Neural cell (in vitro differentiated cells): ENCODE data around the gene DAND5. TPM values are rescaled to one million over a fixed set of nuclear protein-coding genes. Genes with fewer than 3 reads are reported as not detected.

Experiments used
- H2AFZ ChIP-seq: fragments of 200-600, 300-800 bp; sonication (generic), shearing (Covaris generic); 2 replicates; pipeline ENCODE4 v1.6.0; 2014; ENCODE audit warnings: low read depth, mild to moderate bottlenecking, antibody characterized with exemption, low read length, moderate library complexity
- H3F3A ChIP-seq: fragments of 200-600 bp; shearing (Covaris generic); 2 replicates; pipeline ENCODE4 v1.6.1; 2016; ENCODE audit warnings: mild to moderate bottlenecking, moderate library complexity, mixed read lengths, antibody characterized with exemption, low read length; ENCODE audit not compliant: insufficient read depth, poor library complexity, severe bottlenecking
- H3K27ac ChIP-seq: fragments of 200-600, 300-800 bp; sonication (generic), shearing (Covaris generic); 2 replicates; pipeline ENCODE4 v1.5.1; 2014; ENCODE audit warnings: mild to moderate bottlenecking, low read length, moderate library complexity
- H3K27me3 ChIP-seq: fragments of 300-800, 200-600 bp; sonication (generic), shearing (Covaris generic); 2 replicates; pipeline ENCODE4 v1.6.0; 2014; ENCODE audit warnings: mild to moderate bottlenecking, low read depth, low read length, moderate library complexity; ENCODE audit not compliant: insufficient read depth
- H3K36me3 ChIP-seq: fragments of 300-800, 200-600 bp; sonication (generic), shearing (Covaris generic); 2 replicates; pipeline ENCODE4 v1.5.1; 2014; ENCODE audit warnings: mild to moderate bottlenecking, antibody characterized with exemption, low read length, moderate library complexity; ENCODE audit not compliant: insufficient read depth
- H3K4me2 ChIP-seq: fragments of 300-800, 200-600 bp; sonication (generic), shearing (Covaris generic); 2 replicates; pipeline ENCODE4 v1.6.0; 2014; ENCODE audit warnings: mild to moderate bottlenecking, low read length
- H3K4me3 ChIP-seq: fragments of 300-800, 200-600 bp; sonication (generic), shearing (Covaris generic); 2 replicates; pipeline ENCODE4 v1.5.1; 2014; ENCODE audit warnings: mild to moderate bottlenecking, low read length, moderate library complexity
- H3K79me2 ChIP-seq: fragments of 200-600 bp; shearing (Covaris generic); replicated peaks from 2 replicates; pipeline ENCODE4 v1.6.0; 2014; ENCODE audit warnings: mild to moderate bottlenecking, low read length, moderate library complexity; ENCODE audit not compliant: insufficient read depth
- H3K9ac ChIP-seq: fragments of 300-800, 200-600 bp; sonication (generic), shearing (Covaris generic); 2 replicates; pipeline ENCODE4 v1.6.1; 2016; ENCODE audit warnings: mild to moderate bottlenecking, low read length, mixed read lengths
- H3K9me2 ChIP-seq: fragments of 200-600 bp; shearing (Covaris generic); 2 replicates; pipeline ENCODE4 v1.6.1; 2016; ENCODE audit warnings: mild to moderate bottlenecking, low read length, mixed read lengths; ENCODE audit not compliant: insufficient read depth
- H3K9me3 ChIP-seq: fragments of 200-600, 300-800 bp; sonication (generic), shearing (Covaris generic); 2 replicates; pipeline ENCODE4 v1.6.1; 2016; ENCODE audit warnings: mild to moderate bottlenecking, mixed run types, low read length, moderate library complexity, mixed read lengths
- H4K20me1 ChIP-seq: fragments of 200-600 bp; shearing (Covaris generic); 2 replicates; pipeline ENCODE4 v1.6.1; 2016; ENCODE audit warnings: mild to moderate bottlenecking, mixed run types; ENCODE audit not compliant: insufficient read depth
- EP300 ChIP-seq: fragments of 450-650 bp; conservative IDR thresholded peaks from 2 replicates; pipeline ENCODE4 v1.6.1; 2014; ENCODE audit warnings: antibody characterized with exemption, mild to moderate bottlenecking, moderate library complexity; ENCODE audit not compliant: poor library complexity, severe bottlenecking
- EZH2 ChIP-seq: fragments of 200-600, 300-800 bp; shearing (Covaris generic), sonication (generic); IDR thresholded peaks from 2 replicates; pipeline ENCODE4 v1.6.1; 2014; ENCODE audit warnings: antibody characterized with exemption, low read length, borderline replicate concordance, mild to moderate bottlenecking; ENCODE audit not compliant: insufficient read depth, poor library complexity, severe bottlenecking
- MXI1 ChIP-seq: fragments of 450-650 bp; conservative IDR thresholded peaks from 2 replicates; pipeline ENCODE4 v1.6.1; 2014; ENCODE audit warnings: antibody characterized with exemption, mild to moderate bottlenecking; ENCODE audit not compliant: poor library complexity, severe bottlenecking
- POLR2AphosphoS5 ChIP-seq: IDR thresholded peaks from 2 replicates; pipeline ENCODE4 v1.6.1; 2012
- RAD21 ChIP-seq: fragments of 450-650 bp; conservative IDR thresholded peaks from 2 replicates; pipeline ENCODE4 v1.6.1; 2014; ENCODE audit warnings: antibody characterized with exemption, mild to moderate bottlenecking, moderate library complexity
- SMC3 ChIP-seq: fragments of 450-650 bp; conservative IDR thresholded peaks from 2 replicates; pipeline ENCODE4 v1.6.1; 2014; ENCODE audit warnings: antibody characterized with exemption, mild to moderate bottlenecking, moderate library complexity; ENCODE audit not compliant: poor library complexity
- TAF1 ChIP-seq: IDR thresholded peaks from 2 replicates; pipeline ENCODE4 v1.6.1; 2012; ENCODE audit warnings: low read depth
- polyA plus RNA-seq: library from polyadenylated mRNA; depleted of rRNA; stranded (reverse); fragments of >200 nt; gene quantifications from 2 replicates; pipeline ENCODE4 v1.2.3, GENCODE V29; 2014
- TF ChIP-seq, protein P1 (sequence below): fragments of 450-650 bp; IDR thresholded peaks from 2 replicates; pipeline ENCODE4 v1.5.1; 2014; ENCODE audit warnings: antibody characterized with exemption, mild to moderate bottlenecking, moderate library complexity; ENCODE audit not compliant: poor library complexity, severe bottlenecking
- TF ChIP-seq, protein P2 (sequence below): IDR thresholded peaks from 2 replicates; pipeline ENCODE4 v1.6.1; 2012; ENCODE audit warnings: borderline replicate concordance

DAND5 gene
- polyA plus RNA-seq, 1 donor from 2014 or later = not detected

DNA sequence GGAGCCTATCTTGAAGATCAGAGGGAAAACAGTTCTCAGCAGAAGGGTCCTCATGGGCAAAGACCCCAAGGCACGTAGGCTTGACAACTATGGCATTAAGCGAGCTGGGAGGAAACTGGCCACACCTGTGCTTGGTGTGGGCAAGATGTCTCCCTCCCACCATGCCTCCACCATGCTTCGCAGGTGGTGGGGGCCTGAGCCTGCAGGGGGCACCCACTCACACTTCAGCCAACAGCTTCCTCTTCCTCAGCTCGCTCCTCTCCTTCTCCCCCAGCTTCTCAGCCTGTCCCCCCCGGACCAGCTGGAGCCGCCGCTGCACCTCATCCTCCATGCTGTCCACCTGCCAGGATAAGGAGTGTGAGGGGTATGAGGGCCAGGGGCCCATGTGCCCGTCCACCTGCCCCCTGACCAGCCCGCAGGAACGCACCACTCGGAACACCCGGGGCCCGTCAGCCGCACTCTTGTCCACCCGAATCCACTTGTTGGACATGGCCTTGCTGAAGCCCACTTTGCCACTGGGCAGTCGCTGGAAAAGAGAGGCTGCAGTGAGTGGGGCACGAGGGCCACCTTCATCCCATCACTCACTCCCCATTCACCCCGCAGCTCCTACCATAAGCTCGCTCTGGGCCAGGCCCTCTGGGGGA lies 39.3 kb upstream of the DAND5 start:
- H3F3A ChIP-seq = no peaks in the 10 kb centered on the region
- TF ChIP-seq RAD21 = no peak
- TF ChIP-seq, protein P1, sequence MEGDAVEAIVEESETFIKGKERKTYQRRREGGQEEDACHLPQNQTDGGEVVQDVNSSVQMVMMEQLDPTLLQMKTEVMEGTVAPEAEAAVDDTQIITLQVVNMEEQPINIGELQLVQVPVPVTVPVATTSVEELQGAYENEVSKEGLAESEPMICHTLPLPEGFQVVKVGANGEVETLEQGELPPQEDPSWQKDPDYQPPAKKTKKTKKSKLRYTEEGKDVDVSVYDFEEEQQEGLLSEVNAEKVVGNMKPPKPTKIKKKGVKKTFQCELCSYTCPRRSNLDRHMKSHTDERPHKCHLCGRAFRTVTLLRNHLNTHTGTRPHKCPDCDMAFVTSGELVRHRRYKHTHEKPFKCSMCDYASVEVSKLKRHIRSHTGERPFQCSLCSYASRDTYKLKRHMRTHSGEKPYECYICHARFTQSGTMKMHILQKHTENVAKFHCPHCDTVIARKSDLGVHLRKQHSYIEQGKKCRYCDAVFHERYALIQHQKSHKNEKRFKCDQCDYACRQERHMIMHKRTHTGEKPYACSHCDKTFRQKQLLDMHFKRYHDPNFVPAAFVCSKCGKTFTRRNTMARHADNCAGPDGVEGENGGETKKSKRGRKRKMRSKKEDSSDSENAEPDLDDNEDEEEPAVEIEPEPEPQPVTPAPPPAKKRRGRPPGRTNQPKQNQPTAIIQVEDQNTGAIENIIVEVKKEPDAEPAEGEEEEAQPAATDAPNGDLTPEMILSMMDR = no peak
- no peak for TF ChIP-seq EP300
- TF ChIP-seq MXI1 = no peak
- no peak for TF ChIP-seq POLR2AphosphoS5
- TF ChIP-seq EZH2 = no peak
- TF ChIP-seq TAF1 = no peak
- no peak for TF ChIP-seq SMC3
- TF ChIP-seq, protein P2, sequence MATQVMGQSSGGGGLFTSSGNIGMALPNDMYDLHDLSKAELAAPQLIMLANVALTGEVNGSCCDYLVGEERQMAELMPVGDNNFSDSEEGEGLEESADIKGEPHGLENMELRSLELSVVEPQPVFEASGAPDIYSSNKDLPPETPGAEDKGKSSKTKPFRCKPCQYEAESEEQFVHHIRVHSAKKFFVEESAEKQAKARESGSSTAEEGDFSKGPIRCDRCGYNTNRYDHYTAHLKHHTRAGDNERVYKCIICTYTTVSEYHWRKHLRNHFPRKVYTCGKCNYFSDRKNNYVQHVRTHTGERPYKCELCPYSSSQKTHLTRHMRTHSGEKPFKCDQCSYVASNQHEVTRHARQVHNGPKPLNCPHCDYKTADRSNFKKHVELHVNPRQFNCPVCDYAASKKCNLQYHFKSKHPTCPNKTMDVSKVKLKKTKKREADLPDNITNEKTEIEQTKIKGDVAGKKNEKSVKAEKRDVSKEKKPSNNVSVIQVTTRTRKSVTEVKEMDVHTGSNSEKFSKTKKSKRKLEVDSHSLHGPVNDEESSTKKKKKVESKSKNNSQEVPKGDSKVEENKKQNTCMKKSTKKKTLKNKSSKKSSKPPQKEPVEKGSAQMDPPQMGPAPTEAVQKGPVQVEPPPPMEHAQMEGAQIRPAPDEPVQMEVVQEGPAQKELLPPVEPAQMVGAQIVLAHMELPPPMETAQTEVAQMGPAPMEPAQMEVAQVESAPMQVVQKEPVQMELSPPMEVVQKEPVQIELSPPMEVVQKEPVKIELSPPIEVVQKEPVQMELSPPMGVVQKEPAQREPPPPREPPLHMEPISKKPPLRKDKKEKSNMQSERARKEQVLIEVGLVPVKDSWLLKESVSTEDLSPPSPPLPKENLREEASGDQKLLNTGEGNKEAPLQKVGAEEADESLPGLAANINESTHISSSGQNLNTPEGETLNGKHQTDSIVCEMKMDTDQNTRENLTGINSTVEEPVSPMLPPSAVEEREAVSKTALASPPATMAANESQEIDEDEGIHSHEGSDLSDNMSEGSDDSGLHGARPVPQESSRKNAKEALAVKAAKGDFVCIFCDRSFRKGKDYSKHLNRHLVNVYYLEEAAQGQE = no peak
- no peaks in the 10 kb centered on the region for H4K20me1 ChIP-seq
- H3K4me2 ChIP-seq = no peak overlapping the region
- H3K9me2 ChIP-seq = no peaks in the 10 kb centered on the region
- H3K9me3 ChIP-seq = no peaks in the 10 kb centered on the region
- no peak overlapping the region for H3K9ac ChIP-seq
- no peaks in the 10 kb centered on the region for H3K36me3 ChIP-seq
- no peak overlapping the region for H3K27ac ChIP-seq
- H3K27me3 ChIP-seq = no peaks in the 10 kb centered on the region
- peaks cover 16% of the 10 kb centered on the region for H3K79me2 ChIP-seq
- H3K4me3 ChIP-seq = no peak overlapping the region
- H2AFZ ChIP-seq = no peak overlapping the region

DNA sequence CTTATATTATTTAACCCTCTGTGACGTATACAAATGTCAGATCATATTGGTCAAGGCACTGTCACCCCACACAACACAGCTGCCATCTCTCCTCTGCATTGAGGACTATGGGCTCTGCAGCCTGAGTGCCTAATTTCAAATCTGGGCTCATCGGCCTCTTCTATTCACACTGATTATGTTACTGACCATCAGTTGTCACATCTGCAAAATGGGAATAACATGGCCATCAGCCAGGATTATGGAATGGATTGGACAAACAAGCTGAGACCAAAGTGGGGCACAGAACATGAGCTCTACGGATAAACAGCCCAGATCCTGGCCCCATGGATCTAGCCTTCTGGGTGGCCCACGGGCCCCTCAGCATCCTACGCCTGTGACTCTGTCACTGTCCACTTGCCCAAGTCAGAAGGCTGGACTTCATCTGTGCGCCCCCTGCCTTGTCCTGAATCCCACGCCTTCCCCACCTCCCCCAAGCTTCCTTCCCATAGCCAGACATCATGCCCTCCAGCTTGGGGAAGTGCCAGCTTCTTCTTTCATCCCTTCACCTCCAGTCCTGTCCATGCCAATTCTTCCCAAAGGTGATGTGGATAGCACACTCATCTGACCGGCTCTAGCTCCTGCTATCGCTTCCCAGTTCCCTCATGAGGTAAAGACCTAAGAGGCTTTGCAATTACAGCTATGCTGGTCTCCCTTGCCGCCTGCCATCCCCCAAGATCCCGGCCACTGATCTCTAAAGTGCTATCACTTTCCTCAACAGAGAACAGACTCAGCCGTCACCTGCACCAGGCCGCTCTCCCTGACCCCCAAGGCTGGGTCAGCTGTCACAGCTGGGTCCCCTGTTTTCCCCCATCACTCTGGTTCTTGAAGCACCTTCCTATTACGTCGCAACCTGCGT lies 36.7 kb upstream of the DAND5 start:
- Histone ChIP-seq H3K9me3 (no peaks in the 10 kb centered on the region), H3K79me2 (peaks cover 16% of the 10 kb centered on the region), H3K9ac (peak overlapping the region; percentile 93), H3K9me2 (no peaks in the 10 kb centered on the region), H3K27ac (peak overlapping the region; percentile 81), H3F3A (no peaks in the 10 kb centered on the region), H4K20me1 (no peaks in the 10 kb centered on the region), H3K4me3 (peak overlapping the region; percentile 100), H3K36me3 (no peaks in the 10 kb centered on the region), H3K4me2 (peak overlapping the region; percentile 63), H2AFZ (peak overlapping the region; percentile 49), H3K27me3 (no peaks in the 10 kb centered on the region)
- no peak for TF ChIP-seq EZH2
- TF ChIP-seq RAD21 = no peak
- TF ChIP-seq EP300 = no peak
- TF ChIP-seq SMC3 = no peak
- TF ChIP-seq, protein P2 = no peak
- TF ChIP-seq, protein P1 = no peak
- TF ChIP-seq MXI1 = no peak
- no peak for TF ChIP-seq POLR2AphosphoS5
- no peak for TF ChIP-seq TAF1
